ENCODE results near the gene GLIS1.

- peak; percentile 11 for TF ChIP-seq CTCF (IDR thresholded peaks at IDR 0.05; ENCODE audit: insufficient read depth, low read length, poor library complexity, severe bottlenecking)
- no peak for TF ChIP-seq EZH2phosphoT487 (conservative IDR thresholded peaks at IDR 0.05; ENCODE audit: low read length)
These were observed 50.4 kb downstream of the GLIS1 start for GRCh38 chr1:53688381-53689102.
